RWPE1 (cell line): ENCODE results near the gene KCNK15.

Experiments
- CTCF ChIA-PET: fragments of 350-600 bp; sonication (Branson Sonifier 250); formaldehyde crosslinking; extraction: SDS; loops from one replicate; lab custom pipeline; 2021; lab: Yijun Ruan, JAX
- POLR2A ChIA-PET: fragments of 400-600 bp; formaldehyde crosslinking; extraction: SDS; loops from one replicate; lab custom pipeline; 2020; ENCODE audit warnings: antibody characterized with exemption; ENCODE audit not compliant: low non-redundant PET; lab: Yijun Ruan, JAX
- DNase-seq: peaks from one replicate; pipeline ENCODE4 v3.0.0; 2012; ENCODE audit warnings: low spot score
- H3K27ac ChIP-seq: fragments of 450-650 bp; 2 replicates; pipeline ENCODE4 v1.5.1; 2017
- CTCF ChIP-seq: fragments of 450-650 bp; conservative IDR thresholded peaks from 2 replicates; pipeline ENCODE4 v1.5.1; 2017; ENCODE audit warnings: low read depth, mild to moderate bottlenecking

Gene KCNK15

GRCh38 chr20:44731657-44732056, 14.0 kb upstream of the KCNK15 start:
- CTCF ChIA-PET: interaction anchor here (0.7 to 7.7 kb wide), 4 partner anchors 17 to 275 kb away, joined by 5 to 184 read pairs (median 9); no protein-coding TSS in a partner anchor

GRCh38 chr20:44732327-44732726, 13.3 kb upstream of the KCNK15 start:
- no peak for DNase-seq
- H3K27ac ChIP-seq: no peak overlapping the region
- no peak for TF ChIP-seq CTCF

More at GRCh38 chr20:44731657-44732056, 14.0 kb upstream of the KCNK15 start:
- DNase-seq: no peak
- POLR2A ChIA-PET: no interaction called here
- peak overlapping the region; percentile 48 for H3K27ac ChIP-seq
- TF ChIP-seq CTCF: no peak

GRCh38 chr20:44733341-44734069, 12.2 kb upstream of the KCNK15 start:
- peak; percentile 90 for DNase-seq
- ChIA-PET POLR2A (interaction anchor here (1.4 kb wide), 1 partner anchor 51 kb away, joined by 5 read pairs; no protein-coding TSS in a partner anchor), CTCF (interaction anchor here (0.5 to 7.7 kb wide), 17 partner anchors 9 to 1142 kb away, joined by 3 to 184 read pairs (median 4); partner anchors contain the start of gene CCN5)
- H3K27ac ChIP-seq: no peak overlapping the region
- TF ChIP-seq CTCF: peak; percentile 99

More at GRCh38 chr20:44732327-44732726, 13.3 kb upstream of the KCNK15 start:
- POLR2A ChIA-PET: interaction anchor here (1.4 kb wide), 1 partner anchor 50 kb away, joined by 5 read pairs; no protein-coding TSS in a partner anchor
- CTCF ChIA-PET: interaction anchor here (0.6 to 7.7 kb wide), 9 partner anchors 8 to 1143 kb away, joined by 3 to 184 read pairs (median 4); no protein-coding TSS in a partner anchor

GRCh38 chr20:44734938-44735337, 10.7 kb upstream of the KCNK15 start:
- peak; percentile 76 for DNase-seq
- ChIA-PET POLR2A (no interaction called here), CTCF (interaction anchor here (1.0 to 7.7 kb wide), 3 partner anchors 17 to 56 kb away, joined by 3 to 184 read pairs (median 4); no protein-coding TSS in a partner anchor)
- TF ChIP-seq CTCF: peak; percentile 19; the same call in 1 of the 2 replicates
- H3K27ac ChIP-seq: no peak overlapping the region

- ChIA-PET POLR2A (no interaction called here), CTCF (interaction anchor here (1.0 to 7.7 kb wide), 2 partner anchors 51 to 57 kb away, joined by 3 to 184 read pairs; no protein-coding TSS in a partner anchor)
- DNase-seq: no peak
- TF ChIP-seq CTCF: no peak
- no peak overlapping the region for H3K27ac ChIP-seq
Measured at GRCh38 chr20:44735816-44736169, 9.9 kb upstream of the KCNK15 start.
